Measurements from ENCODE around the gene CDK15. TPM values are rescaled to one million over a fixed set of nuclear protein-coding genes. Genes with fewer than 3 reads are reported as not detected.

The CDK15 gene
- total and polyA plus RNA-seq, 8 donors: 0.09 to 0.35 (median 0.12) TPM; not detected in 3

- no peak for TF ChIP-seq CTCF (IDR thresholded peaks at IDR 0.05)
- FAIRE-seq (no peak), ATAC-seq (no peak), DNase-seq (no peak)
- H3K36me3 ChIP-seq: no peaks in the 10 kb centered on the region
- no peak overlapping the region for H3K4me3 ChIP-seq
- no peaks in the 10 kb centered on the region for H3K27me3 ChIP-seq
- intact Hi-C loops (cut with DNase I): no loop called here
- no peak overlapping the region for H3K27ac ChIP-seq
- no peaks in the 10 kb centered on the region for H3K4me1 ChIP-seq
- no peaks in the 10 kb centered on the region for H3K9me3 ChIP-seq
- 92 to 93% methylated on average over 5 of the region's 5 CpGs for WGBS, 2 donors
Observed at GRCh38 chr2:201892516-201892915, 86.2 kb downstream of the CDK15 start.

GRCh38 chr2:201900362-201900761 is 94.0 kb downstream of the CDK15 start:
- 37 to 38% methylated on average over 2 of the region's 2 CpGs for WGBS, 2 donors
- H3K9me3 ChIP-seq: no peaks in the 10 kb centered on the region
- no peaks in the 10 kb centered on the region for H3K36me3 ChIP-seq
- no peak for DNase-seq
- H3K4me3 ChIP-seq: no peak overlapping the region
- intact Hi-C loops (cut with DNase I): no loop called here
- no peak for FAIRE-seq
- TF ChIP-seq CTCF (IDR thresholded peaks at IDR 0.05): no peak
- H3K27me3 ChIP-seq: no peaks in the 10 kb centered on the region
- ATAC-seq: no peak
- no peak overlapping the region for H3K27ac ChIP-seq
- H3K4me1 ChIP-seq: no peaks in the 10 kb centered on the region

GRCh38 chr2:201901786-201902185 is 95.4 kb downstream of the CDK15 start:
- Histone ChIP-seq H3K9me3 (no peaks in the 10 kb centered on the region), H3K36me3 (no peaks in the 10 kb centered on the region), H3K4me3 (no peak overlapping the region), H3K4me1 (no peaks in the 10 kb centered on the region), H3K27me3 (no peaks in the 10 kb centered on the region), H3K27ac (no peak overlapping the region)
- DNase-seq: no peak
- FAIRE-seq: no peak
- no peak for ATAC-seq
- 65 to 74% methylated on average over 8 of the region's 8 CpGs for WGBS, 2 donors
- TF ChIP-seq CTCF (IDR thresholded peaks at IDR 0.05): no peak
- intact Hi-C loops (cut with DNase I): no loop called here

GRCh38 chr2:201904538-201905420 is 98.4 kb downstream of the CDK15 start:
- Histone ChIP-seq H3K27ac (no peak overlapping the region), H3K36me3 (no peaks in the 10 kb centered on the region), H3K4me1 (no peaks in the 10 kb centered on the region), H3K27me3 (no peaks in the 10 kb centered on the region), H3K9me3 (no peaks in the 10 kb centered on the region), H3K4me3 (no peak overlapping the region)
- DNase-seq (no peak), FAIRE-seq (no peak), ATAC-seq (no peak)
- intact Hi-C loops (cut with DNase I): no loop called here
- no peak for TF ChIP-seq CTCF (IDR thresholded peaks at IDR 0.05)
- 48 to 61% methylated on average over 5 of the region's 5 CpGs for WGBS, 2 donors
